GM06990 (cell line): ENCODE measurements around the gene NRCAM.
"Not testable (repeated sequence)": the region's sequence is repeated elsewhere in the genome, so short reads cannot be mapped to it uniquely, and the experiment has no call there.

ENCODE experiments used
- DNase-seq: peaks from one replicate; pipeline ENCODE4 v3.0.0-alpha.2; 2011; ENCODE audit not compliant: insufficient read length; ENCODE audit errors: extremely low read depth
- H3K27me3 ChIP-seq: replicated peaks from 2 replicates; pipeline ENCODE4 v1.6.0; 2011; ENCODE audit warnings: low read length; ENCODE audit not compliant: control insufficient read depth, insufficient read depth
- H3K36me3 ChIP-seq: 2 replicates; pipeline ENCODE4 v1.5.1; 2011; ENCODE audit warnings: low read length; ENCODE audit not compliant: control insufficient read depth, insufficient read depth
- H3K4me3 ChIP-seq: replicated peaks from 2 replicates; pipeline ENCODE4 v1.5.1; 2011; ENCODE audit warnings: low read depth, mild to moderate bottlenecking, control low read depth, low read length
- TF ChIP-seq, protein P1 (sequence below): IDR thresholded peaks from 2 replicates; pipeline ENCODE4 v1.5.1; 2011; ENCODE audit warnings: low read length, control low read depth, mild to moderate bottlenecking, inconsistent platforms; ENCODE audit not compliant: insufficient read depth, poor library complexity, severe bottlenecking

Gene NRCAM

DNA sequence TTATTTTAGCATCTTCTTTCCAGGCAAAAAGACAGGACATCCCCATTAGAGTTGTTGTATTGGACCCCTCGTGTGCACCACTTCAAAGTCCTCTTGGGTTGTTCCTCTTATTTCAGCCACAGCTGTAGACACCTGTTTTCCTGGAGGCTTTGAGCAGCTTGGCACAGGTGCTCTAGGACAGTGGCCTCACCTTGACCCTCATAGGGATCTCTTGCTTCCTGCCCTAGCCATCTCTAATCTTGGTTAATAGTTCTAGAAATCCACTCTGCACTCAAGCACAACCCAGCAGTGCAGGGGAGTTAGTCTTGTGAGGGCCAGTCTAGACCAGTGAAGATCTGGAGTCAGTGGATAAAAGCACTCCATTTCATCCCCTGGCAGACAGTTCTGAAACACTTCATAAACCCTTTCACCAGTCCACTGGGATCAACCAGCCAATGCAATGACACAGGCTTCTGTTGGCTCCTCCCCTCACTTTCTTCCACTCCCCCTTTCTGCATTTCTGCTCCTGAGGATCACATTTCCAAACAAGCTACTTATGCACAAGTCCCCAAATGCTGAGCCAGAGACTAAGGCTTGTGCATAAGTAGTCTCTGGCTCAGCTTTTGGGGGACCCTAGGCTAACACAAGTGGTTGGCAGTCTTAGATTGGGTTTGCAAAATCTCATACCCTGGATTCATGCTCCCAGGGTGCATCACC lies 194.5 kb downstream of the NRCAM start:
- no peaks in the 10 kb centered on the region for H3K36me3 ChIP-seq
- no peak overlapping the region for H3K4me3 ChIP-seq
- TF ChIP-seq, protein P1, sequence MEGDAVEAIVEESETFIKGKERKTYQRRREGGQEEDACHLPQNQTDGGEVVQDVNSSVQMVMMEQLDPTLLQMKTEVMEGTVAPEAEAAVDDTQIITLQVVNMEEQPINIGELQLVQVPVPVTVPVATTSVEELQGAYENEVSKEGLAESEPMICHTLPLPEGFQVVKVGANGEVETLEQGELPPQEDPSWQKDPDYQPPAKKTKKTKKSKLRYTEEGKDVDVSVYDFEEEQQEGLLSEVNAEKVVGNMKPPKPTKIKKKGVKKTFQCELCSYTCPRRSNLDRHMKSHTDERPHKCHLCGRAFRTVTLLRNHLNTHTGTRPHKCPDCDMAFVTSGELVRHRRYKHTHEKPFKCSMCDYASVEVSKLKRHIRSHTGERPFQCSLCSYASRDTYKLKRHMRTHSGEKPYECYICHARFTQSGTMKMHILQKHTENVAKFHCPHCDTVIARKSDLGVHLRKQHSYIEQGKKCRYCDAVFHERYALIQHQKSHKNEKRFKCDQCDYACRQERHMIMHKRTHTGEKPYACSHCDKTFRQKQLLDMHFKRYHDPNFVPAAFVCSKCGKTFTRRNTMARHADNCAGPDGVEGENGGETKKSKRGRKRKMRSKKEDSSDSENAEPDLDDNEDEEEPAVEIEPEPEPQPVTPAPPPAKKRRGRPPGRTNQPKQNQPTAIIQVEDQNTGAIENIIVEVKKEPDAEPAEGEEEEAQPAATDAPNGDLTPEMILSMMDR, result no peak
- H3K27me3 ChIP-seq, result no peaks in the 10 kb centered on the region
- no peak for DNase-seq

DNA sequence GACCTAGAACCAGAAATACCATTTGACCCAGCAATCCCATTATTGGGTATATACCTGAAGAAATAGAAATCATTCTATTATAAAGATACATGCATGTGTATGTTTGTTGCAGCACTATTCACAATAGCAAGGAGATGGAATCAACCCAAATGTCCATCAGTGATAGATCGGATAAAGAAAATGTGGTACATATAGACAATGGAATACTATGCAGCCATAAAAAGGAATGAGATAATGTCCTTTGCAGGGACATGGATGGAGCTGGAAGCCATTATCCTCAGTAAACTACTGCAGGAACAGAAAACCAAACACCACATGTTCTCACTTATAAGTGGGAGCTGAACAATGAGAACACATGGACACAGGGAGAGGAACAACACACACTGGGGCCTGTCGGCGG lies 196.8 kb downstream of the NRCAM start:
- not testable (repeated sequence) for H3K27me3 ChIP-seq, H3K4me3 ChIP-seq, DNase-seq, H3K36me3 ChIP-seq

DNA sequence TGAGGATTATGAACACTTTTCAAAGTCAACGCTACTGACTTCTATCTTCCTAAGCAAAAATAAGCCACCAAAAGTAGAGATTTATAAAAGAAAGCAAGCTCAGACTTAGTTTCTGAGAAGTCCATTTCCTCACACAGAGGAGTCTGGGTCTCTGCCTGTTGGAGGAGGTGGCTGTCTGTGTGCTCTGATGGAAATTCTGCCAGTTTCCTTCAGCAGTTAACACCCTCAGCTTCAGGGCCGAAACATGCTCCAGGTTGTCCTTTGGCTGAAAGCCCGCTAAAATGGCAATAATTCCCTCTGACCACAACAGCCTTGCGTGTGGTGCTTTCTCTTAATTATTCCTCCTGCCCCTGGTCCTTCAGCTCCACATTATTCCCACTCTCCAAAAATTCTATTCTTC lies 198.3 kb downstream of the NRCAM start:
- TF ChIP-seq, protein P1, result no peak
- DNase-seq, result no peak
- Histone ChIP-seq H3K4me3 (no peak overlapping the region), H3K27me3 (no peaks in the 10 kb centered on the region), H3K36me3 (no peaks in the 10 kb centered on the region)

DNA sequence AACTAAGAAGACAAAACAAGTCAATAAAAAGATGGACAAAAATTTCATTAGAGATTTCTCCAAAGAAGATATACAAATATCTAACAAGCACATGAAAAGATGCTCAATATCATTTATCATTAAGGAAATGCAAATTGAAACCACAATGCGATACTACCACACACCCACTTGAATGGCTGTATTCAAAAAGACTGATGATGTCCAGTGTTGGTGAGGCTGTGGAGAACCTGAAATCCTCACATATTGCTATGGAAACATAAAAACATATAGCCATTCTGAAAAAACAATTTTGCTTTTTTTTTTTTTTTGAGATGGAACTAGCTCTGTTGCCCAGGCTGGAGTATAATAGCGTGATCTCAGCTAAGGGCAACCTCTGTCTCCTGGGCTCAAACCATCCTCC lies 202.0 kb downstream of the NRCAM start:
- Histone ChIP-seq H3K27me3 (no peaks in the 10 kb centered on the region), H3K4me3 (no peak overlapping the region), H3K36me3 (no peaks in the 10 kb centered on the region)
- TF ChIP-seq, protein P1, result no peak
- no peak for DNase-seq

DNA sequence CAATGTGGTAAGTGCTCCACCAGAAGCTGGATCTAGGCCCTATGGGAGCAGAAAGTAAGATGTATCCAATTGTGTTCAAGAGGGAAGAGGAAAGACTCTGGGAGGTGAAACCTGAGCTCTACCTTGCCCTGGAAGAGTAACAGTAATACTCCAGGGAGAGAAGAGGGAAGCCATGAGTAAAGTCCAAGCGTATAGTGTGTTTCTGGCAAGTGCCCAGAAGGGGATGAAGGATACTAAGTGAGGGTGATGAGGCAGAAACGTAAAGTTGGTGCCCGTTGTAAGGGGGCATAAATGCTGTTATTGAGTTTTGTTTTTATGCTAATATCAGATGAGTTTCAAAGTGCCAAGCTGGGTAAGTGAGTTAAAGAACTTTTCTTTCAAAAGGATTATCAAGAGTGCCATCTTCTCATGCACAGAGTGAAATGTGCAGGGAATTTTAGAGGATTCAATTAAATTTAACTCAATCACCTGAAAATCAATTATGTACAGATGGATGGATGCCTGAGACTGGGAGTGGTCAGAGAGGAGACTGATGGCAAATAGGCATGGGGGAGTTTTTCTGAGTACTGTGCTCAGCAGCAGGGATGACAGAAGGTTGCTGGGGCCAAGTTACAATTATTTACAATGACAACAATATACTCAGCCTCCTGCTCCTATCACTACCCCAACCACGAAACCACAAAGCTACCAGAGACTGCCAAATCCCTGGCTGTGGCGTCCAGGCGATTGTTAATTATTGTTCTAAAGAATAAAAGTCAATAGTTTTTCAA lies 202.8 kb downstream of the NRCAM start:
- Histone ChIP-seq H3K36me3 (no peaks in the 10 kb centered on the region), H3K4me3 (no peak overlapping the region), H3K27me3 (no peaks in the 10 kb centered on the region)
- no peak for DNase-seq
- TF ChIP-seq, protein P1, result no peak

DNA sequence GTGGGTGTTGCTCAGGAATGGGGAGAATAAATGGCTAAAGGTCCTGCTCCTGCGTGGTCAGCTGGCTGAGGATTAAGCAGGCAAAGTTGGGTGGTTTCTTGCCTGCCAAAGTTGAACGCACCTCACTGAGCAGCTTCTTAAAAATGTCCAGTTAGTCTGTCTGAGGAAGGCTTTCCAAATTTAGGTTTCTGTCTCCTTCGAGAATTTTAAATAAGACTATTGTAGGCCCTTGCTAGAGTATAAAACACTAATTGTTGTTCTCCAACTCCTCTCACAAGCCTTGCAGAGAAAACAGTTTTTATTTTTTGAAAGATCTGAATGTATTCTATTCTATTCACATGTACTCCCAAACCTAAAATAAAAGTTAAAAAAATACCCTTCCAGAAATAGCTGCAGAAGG lies 204.1 kb downstream of the NRCAM start:
- Histone ChIP-seq H3K27me3 (no peaks in the 10 kb centered on the region), H3K36me3 (no peaks in the 10 kb centered on the region), H3K4me3 (no peak overlapping the region)
- TF ChIP-seq, protein P1, result no peak
- DNase-seq, result no peak
